Stomach (tissue), 9 donors: ENCODE data around the gene MYBBP1A. TPM values are rescaled to one million over a fixed set of nuclear protein-coding genes. Genes with fewer than 3 reads are reported as not detected.
"Not testable (repeated sequence)": the region's sequence is repeated elsewhere in the genome, so short reads cannot be mapped to it uniquely, and the experiment has no call there.

Source experiments
- DNase-seq, 2 donors: peaks; one replicate each; pipeline versions ENCODE4 v3.0.0 to v3.0.0-alpha.2; 2013 to 2019
- H3K27ac ChIP-seq, 5 donors: fragments of 200-600 bp in 4 of 5; sonication (generic) in 4 of 5; one replicate each; pipeline ENCODE4 v1.5.1; 2013 to 2019; ENCODE audit warnings: mild to moderate bottlenecking in 1 of 5, moderate library complexity in 1 of 5
- H3K27me3 ChIP-seq, 3 donors: fragments of 200-600 bp; sonication (generic); one replicate each; pipeline ENCODE4 v1.5.1; 2017 to 2019; ENCODE audit warnings: mixed run types in 1 of 3
- H3K36me3 ChIP-seq, 4 donors: fragments of 200-600 bp; sonication (generic); 1 replicate in 3 of 4; 2 replicates in 1 of 4; pipeline ENCODE4 v1.5.1; 2016 to 2019
- H3K4me1 ChIP-seq, 4 donors: fragments of 200-600 bp; sonication (generic); one replicate each; pipeline ENCODE4 v1.5.1; 2016 to 2019
- H3K4me3 ChIP-seq, 4 donors: fragments of 200-600 bp; sonication (generic) in 3 of 4; one replicate each; pipeline ENCODE4 v1.5.1; 2016 to 2019; ENCODE audit warnings: mild to moderate bottlenecking in 1 of 4
- H3K9me3 ChIP-seq, 4 donors: fragments of 200-600 bp; sonication (generic); one replicate each; pipeline ENCODE4 v1.5.1; 2016 to 2019
- EP300 ChIP-seq: sonication (generic); formaldehyde crosslinking; IDR thresholded peaks from one replicate; pipeline ENCODE4 v1.6.1; 2017; ENCODE audit warnings: antibody characterized with exemption
- POLR2A ChIP-seq, 4 donors: fragments of 450-650 bp; IDR thresholded peaks; one replicate each; pipeline ENCODE4 v1.6.1; 2016; ENCODE audit warnings: antibody characterized with exemption in 4 of 4, control low read depth in 2 of 4, mild to moderate bottlenecking in 1 of 4, moderate library complexity in 1 of 4
- POLR2AphosphoS5 ChIP-seq, 3 donors: sonication (generic); formaldehyde crosslinking; IDR thresholded peaks; one replicate each; pipeline ENCODE4 v1.6.1; 2016; ENCODE audit warnings: antibody characterized with exemption in 3 of 3
- WGBS, 5 donors: extraction: QIAGEN DNeasy Blood & Tissue Kit in 3 of 5; methylation state at CpG; one replicate each; pipeline versions ENCODE4 v1.1.5 to v1.1.7; 2013 to 2018; 5-methylcytosine and 5-hydroxymethylcytosine counted together
- intact Hi-C: fragments of 100-400 bp; cut with DNase I; formaldehyde crosslinking; loops from one replicate; pipeline ENCODE4 v1.15.1; 2023; ENCODE audit warnings: low total_unique reads
- polyA plus RNA-seq, 3 donors: library from polyadenylated mRNA; stranded (reverse); fragments of 200-250 nt; gene quantifications; one replicate each; pipeline ENCODE4 v1.2.3, GENCODE V29; 2013
- total RNA-seq, 5 donors: library from RNA; depleted of rRNA; stranded (reverse); fragments of >200 nt; gene quantifications; one replicate each; pipeline versions ENCODE4 v1.1.0 to v1.2.3, GENCODE V29; 2014 to 2016
- TF ChIP-seq, protein P1 (sequence below), 7 experiments: fragments of 450-650 bp in 4 of 7; fragments of 200-600 bp in 3 of 7; sonication (generic) in 3 of 7; IDR thresholded peaks; one replicate each; pipeline ENCODE4 v1.5.1; 2016 to 2019; ENCODE audit warnings: antibody characterized with exemption in 7 of 7, control low read depth in 2 of 7, mild to moderate bottlenecking in 1 of 7
- donor health status: healthy with polysubstance abuse.
- donor health status: Bipolar disorder and iron deficiency.
- donor health status: healthy.

MYBBP1A gene
- total and polyA plus RNA-seq, 8 donors: 14.1 to 237 (median 44.5) TPM

DNA sequence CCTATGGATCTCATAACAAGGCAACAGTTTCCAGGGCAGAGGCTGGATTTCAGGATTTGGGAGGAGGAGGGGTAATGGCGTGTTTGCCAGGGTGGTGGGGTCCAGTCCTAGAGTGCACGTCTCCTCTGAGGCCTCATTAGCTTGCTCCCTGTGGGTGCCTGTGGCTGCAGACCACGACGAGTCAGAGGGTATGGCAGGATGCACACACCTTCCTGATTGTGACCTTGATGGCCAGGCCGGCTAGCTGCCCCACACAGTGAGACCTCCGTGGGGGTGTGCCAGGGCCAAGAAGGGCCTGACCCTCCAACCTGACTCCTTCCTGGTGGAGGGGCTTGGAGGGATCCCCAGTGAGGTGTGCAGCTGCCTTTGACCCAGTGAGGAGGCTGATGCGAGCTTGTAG is 25.1 kb upstream of the MYBBP1A start:
- no peaks in the 10 kb centered on the region for H3K36me3 ChIP-seq
- H3K4me1 ChIP-seq: peaks cover 15 to 22% (median 18%) of the 10 kb centered on the region in 4 donors
- H3K27me3 ChIP-seq: peaks cover 15 to 59% (median 19%) of the 10 kb centered on the region in 3 donors
- H3K9me3 ChIP-seq: no peaks in the 10 kb centered on the region
- no peak overlapping the region for H3K27ac ChIP-seq
- TF ChIP-seq, protein P1, sequence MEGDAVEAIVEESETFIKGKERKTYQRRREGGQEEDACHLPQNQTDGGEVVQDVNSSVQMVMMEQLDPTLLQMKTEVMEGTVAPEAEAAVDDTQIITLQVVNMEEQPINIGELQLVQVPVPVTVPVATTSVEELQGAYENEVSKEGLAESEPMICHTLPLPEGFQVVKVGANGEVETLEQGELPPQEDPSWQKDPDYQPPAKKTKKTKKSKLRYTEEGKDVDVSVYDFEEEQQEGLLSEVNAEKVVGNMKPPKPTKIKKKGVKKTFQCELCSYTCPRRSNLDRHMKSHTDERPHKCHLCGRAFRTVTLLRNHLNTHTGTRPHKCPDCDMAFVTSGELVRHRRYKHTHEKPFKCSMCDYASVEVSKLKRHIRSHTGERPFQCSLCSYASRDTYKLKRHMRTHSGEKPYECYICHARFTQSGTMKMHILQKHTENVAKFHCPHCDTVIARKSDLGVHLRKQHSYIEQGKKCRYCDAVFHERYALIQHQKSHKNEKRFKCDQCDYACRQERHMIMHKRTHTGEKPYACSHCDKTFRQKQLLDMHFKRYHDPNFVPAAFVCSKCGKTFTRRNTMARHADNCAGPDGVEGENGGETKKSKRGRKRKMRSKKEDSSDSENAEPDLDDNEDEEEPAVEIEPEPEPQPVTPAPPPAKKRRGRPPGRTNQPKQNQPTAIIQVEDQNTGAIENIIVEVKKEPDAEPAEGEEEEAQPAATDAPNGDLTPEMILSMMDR (IDR thresholded peaks at IDR 0.05): no peak
- no peak for TF ChIP-seq POLR2AphosphoS5 (IDR thresholded peaks at IDR 0.05)
- TF ChIP-seq POLR2A (IDR thresholded peaks at IDR 0.05): no peak
- TF ChIP-seq EP300: no peak
- DNase-seq: no peak
- no peak overlapping the region for H3K4me3 ChIP-seq
- intact Hi-C loops: no loop called here
- 50 to 66% (median 61%) methylated on average over 5 to 7 of the region's 7 CpGs for WGBS, 5 donors

DNA sequence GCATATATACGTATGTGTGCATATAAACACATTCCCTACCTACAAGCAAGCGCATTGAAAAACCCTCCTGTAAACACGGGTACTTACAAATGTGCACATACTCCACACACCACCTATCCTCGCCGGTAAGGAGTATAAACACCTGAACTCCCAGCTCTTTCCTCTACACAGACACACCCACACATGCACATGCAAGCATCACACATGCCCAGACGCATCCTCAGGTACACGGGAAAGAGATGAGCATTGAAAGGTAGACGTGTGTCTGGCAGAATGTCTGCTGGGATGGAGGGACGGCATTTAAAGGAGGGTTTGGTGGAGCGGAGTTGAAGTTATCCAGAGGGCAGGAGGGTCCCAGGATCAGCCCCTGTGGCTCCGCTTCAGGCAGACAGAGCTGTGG is 24.5 kb upstream of the MYBBP1A start:
- TF ChIP-seq EP300 (no peak), POLR2A (IDR thresholded peaks at IDR 0.05) (no peak), POLR2AphosphoS5 (IDR thresholded peaks at IDR 0.05) (no peak)
- TF ChIP-seq, protein P1 (IDR thresholded peaks at IDR 0.05): no peak
- WGBS, 5 donors: 71 to 86% (median 82%) methylated on average over 11 of the region's 11 CpGs
- H3K4me1 ChIP-seq: peaks cover 11 to 15% (median 12%) of the 10 kb centered on the region in 4 donors
- intact Hi-C loops: no loop called here
- no peak for DNase-seq
- no peak overlapping the region for H3K4me3 ChIP-seq
- H3K27ac ChIP-seq: no peak overlapping the region
- no peaks in the 10 kb centered on the region for H3K36me3 ChIP-seq
- H3K27me3 ChIP-seq: peaks cover 11 to 52% (median 13%) of the 10 kb centered on the region in 3 donors
- no peaks in the 10 kb centered on the region for H3K9me3 ChIP-seq

DNA sequence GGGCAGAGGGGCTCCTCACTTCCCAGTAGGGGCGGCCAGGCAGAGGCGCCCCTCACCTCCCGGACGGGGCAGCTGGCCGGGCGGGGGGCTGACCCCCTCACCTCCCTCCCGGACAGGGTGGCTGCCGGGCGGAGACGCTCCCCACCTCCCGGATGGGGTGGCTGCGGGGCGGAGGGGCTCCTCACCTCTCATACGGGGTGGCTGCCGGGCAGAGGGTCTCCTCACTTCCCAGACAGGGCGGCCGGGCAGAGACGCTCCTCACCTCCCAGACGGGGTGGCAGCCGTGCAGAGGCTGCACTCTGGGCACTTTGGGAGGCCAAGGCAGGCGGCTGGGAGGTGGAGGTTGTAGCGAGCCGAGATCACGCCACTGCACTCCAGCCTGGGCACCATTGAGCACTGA is 23.2 kb upstream of the MYBBP1A start:
- intact Hi-C loops, DNase-seq, H3K9me3 ChIP-seq, H3K4me3 ChIP-seq, H3K36me3 ChIP-seq, H3K27ac ChIP-seq, H3K4me1 ChIP-seq: not testable (repeated sequence)
- WGBS, 5 donors: 90 to 100% (median 97%) methylated on average over 1 to 21 of the region's 24 CpGs
- H3K27me3 ChIP-seq: peaks cover 0 to 39% (median 0%) of the 10 kb centered on the region in 3 donors

DNA sequence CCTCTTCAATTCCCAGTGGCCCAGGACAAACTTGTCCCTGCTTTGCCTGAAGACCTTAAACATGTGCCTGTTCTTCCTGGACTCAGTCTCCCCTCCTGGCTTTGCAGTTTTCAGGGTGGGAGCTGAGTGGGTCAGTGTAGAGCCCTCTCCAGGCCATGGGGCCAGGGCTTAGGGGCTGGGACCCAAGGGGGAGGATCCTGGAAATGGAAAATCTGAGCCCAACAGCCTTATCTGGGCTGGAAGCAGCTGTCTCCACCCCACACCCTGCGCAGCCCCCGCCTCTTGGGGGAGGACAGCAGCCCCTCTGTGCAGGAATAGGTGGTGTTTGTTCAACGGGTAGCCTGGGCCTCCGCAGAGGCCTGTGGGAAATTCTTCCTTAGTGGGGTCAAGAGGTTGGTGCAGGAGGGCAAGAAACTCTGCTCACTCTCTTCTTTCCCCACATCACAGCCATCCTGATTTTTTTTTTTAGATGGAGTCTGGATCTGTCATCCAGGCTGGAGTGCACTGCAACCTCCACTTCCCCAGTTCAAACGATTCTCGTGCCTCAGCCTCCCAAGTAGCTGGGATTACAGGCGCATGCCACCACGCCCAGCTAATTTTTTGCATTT is 22.3 kb upstream of the MYBBP1A start:
- H3K4me3 ChIP-seq: no peak overlapping the region
- no peak for TF ChIP-seq POLR2AphosphoS5 (IDR thresholded peaks at IDR 0.05)
- no peak for TF ChIP-seq POLR2A (IDR thresholded peaks at IDR 0.05)
- TF ChIP-seq EP300: no peak
- no peaks in the 10 kb centered on the region for H3K4me1 ChIP-seq
- no peaks in the 10 kb centered on the region for H3K9me3 ChIP-seq
- peaks cover 0 to 31% (median 0%) of the 10 kb centered on the region in 3 donors for H3K27me3 ChIP-seq
- no peak overlapping the region for H3K27ac ChIP-seq
- 78 to 90% (median 80%) methylated on average over 8 of the region's 8 CpGs for WGBS, 5 donors
- H3K36me3 ChIP-seq: no peaks in the 10 kb centered on the region
- no peak for DNase-seq
- intact Hi-C loops: no loop called here

DNA sequence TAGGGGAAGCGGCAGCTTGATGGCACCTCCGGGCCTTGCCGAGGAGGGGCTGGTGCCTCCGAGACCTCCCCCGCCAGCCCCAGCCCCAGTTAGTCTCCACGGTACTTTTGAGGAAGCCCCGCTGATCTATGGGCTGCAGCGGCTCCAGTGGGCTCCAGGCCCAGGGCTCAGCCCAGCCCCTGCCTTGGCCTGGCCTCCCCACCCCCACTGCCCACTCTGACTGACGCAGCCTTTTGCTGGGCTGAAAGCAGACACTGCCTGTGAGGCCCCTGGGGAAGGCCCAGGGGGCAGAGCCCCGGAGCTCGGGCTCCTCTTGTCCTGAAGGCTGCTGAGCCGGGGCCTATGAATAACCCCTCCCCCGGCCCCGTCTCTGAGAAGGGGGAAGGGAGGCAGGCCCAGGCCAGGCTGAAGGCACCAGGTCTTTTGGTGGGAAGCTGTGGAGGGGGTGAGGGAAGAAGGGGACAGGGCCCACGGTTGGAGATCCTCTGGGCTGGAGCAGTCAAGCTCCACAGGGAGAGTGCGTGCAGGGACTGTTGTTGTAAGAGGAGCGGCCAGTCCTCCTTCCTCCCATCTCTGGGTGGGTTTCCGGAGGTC is 21.6 kb upstream of the MYBBP1A start:
- Histone ChIP-seq H3K27me3 (peaks cover 0 to 24% (median 0%) of the 10 kb centered on the region in 3 donors), H3K4me3 (no peak overlapping the region), H3K36me3 (no peaks in the 10 kb centered on the region), H3K4me1 (no peaks in the 10 kb centered on the region), H3K27ac (no peak overlapping the region), H3K9me3 (no peaks in the 10 kb centered on the region)
- intact Hi-C loops: no loop called here
- WGBS, 5 donors: 68 to 92% (median 80%) methylated on average over 4 to 18 of the region's 18 CpGs
- DNase-seq: peak in 1 of 2 donors; percentile 77
- TF ChIP-seq POLR2AphosphoS5 (IDR thresholded peaks at IDR 0.05) (no peak), EP300 (no peak), POLR2A (IDR thresholded peaks at IDR 0.05) (no peak)
- TF ChIP-seq, protein P1 (IDR thresholded peaks at IDR 0.05): no peak
